NCI-H345 treated with DMSO at 0.1 percent for 48 hours (cell line): ENCODE measurements around the gene DEPDC1.
"Not testable (repeated sequence)": the region's sequence is repeated elsewhere in the genome, so short reads cannot be mapped to it uniquely, and the experiment has no call there.

Source experiments
- DNase-seq: peaks from one replicate; lab custom pipeline; 2025; ENCODE audit not compliant: unreplicated experiment; lab: John Stamatoyannopoulos, UW

DEPDC1 gene

DNA sequence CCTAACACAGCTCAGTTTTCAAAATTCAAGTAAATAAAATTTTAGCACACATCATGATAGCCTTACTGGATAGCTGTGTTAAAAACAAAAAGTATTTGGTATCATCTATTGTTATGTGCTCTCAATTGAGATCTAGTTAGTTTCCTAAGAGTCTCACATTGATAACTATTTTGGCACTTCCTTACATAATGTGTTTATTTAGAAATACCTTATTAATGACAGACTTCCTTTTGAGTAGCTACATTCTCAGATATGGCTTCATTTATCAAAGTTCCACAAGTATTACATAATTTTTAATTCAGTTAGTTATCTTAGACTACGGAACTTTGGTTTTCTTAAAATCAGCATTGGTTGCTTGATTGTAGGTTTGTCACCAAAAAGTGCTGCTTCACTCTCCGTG, 20.3 kb downstream of the DEPDC1 start:
- DNase-seq, result not testable (repeated sequence)

DNA sequence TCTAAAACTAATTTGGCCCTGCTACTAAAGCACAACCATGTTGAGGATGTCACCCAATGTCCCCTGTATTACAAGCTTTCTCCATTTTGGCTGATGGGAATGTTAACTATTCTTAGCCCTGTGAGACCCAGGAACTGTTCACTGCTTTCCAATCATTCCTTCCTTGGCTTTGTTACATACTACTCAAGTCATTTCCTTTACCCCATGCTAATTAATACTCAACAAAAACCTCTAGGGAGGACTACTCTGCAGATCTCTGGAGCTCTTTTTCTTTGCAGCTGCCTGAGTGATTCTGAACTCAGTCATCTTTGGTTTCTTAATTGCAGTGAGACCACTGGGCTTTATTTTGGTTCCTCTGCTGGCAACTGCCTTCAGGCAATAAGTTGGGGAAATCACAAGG, 23.8 kb downstream of the DEPDC1 start:
- no peak for DNase-seq

DNA sequence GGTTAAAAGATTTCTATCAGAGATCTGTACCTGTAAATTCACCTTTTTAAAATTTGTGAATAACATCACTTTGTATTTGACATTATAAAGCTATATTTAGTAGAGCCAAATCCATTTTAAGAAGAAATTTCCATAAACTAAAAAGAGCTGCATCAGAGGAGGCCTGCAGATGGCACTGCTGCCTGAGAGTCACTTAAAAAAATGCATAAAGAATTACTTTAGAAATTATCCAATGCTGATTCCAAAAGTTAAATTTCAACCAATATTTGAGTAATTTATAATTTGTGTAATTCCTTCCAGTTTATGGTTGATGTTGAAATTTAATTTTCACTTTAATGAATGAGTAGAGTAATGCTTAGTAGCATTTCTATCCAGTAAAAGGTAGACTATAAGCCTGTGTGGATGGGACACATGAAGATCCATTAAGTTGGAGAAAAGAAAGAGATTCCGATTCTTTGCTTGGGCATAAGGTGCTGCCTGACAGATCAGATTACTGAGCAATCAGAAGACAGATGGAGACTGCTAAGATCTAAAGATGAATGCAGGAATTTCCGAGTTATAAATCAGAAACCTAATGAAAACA, 26.4 kb downstream of the DEPDC1 start:
- DNase-seq, result no peak

DNA sequence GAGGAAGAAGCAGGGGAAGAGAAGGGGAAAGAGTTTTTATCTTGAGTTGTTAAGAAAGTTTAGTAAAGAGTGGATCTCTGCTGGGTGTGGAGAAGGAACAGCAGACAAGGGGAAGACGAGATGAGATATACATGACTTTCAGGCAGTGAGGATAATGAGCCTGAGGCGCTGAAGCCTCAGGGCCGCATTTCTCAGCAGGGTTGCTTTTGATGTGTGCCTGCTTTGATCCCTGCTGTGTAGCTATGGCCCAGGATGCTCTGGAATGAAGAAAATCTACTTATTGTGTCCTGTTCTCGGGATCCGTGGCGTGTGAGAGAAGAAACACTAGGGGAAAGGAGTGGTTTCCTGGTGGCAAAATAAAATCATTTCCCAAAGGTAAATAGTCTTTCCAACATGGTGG, 32.0 kb downstream of the DEPDC1 start:
- no peak for DNase-seq

DNA sequence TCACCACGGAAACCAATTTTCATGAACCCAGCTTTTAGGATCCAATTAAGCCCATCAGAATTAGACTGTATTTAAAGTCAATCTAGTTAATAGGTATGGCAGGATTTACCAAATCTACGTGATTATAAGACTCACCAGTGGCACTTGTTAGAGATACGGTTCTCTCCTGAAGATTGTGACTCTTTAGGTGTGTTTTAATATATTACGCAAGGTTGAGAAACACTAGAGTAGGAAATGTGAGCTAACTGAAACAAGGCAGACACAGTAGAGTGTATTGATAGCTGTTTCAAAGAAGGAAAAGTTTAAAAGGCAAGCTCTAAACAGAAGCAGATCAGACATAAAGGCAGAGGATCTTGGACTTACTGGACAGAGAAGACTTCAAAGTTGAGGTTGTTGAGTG, 35.9 kb downstream of the DEPDC1 start:
- no peak for DNase-seq

DNA sequence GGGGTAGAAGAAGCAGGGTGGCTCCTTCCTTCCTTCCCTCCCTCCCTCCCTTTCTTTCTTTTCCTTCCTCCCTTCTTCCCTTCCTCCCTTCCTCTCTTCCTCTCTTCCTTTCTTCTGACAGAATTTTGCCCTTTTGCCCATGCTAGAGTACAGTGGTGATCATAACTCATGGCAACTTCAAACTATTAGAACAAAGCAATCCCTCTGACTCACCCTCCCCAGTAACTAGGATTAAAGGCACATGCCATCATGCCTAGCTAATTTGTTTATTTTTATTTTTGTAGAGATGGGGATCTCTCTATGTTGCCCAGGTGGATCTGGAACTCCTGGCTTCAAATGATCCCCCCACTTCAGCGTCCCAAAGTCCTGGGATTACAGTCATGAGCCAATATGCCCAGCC, 37.1 kb downstream of the DEPDC1 start:
- no peak for DNase-seq

DNA sequence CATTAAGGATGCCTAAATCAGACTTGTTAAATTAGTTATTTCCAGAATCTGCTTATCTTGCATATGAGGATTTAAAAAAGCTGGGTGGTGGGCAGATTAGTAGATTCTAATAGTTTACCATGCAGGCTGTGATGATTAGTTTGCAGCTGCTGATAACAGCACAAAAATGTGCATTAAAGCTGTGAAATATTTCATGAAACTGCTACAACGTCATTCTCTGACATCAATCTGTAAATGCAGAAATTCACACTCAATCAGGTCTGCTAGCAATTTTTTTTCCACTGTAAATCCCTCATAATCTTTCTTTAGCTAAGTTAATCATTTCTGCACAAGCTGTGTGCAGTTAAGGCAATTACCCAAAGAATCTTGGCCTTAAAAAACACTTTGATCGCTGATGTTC, 37.8 kb downstream of the DEPDC1 start:
- no peak for DNase-seq

DNA sequence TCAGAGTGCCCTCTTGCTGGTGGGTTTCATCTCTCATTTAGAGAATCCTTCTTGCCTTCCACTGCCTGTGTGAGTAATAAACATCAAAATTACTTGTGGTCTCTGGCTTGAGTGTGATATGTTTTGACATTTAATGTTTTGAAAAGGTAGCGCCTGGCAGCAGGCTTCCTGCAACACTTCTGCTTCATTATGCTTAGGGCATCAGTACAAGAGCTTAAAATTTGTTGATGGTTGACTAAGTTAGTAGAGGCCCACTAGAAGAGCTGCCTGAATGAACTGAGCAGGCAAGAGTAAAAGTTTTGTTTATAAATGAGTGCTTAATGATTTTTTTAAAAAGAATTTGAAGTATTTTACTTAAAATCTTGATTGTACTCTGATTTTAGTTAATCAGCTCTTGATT, 40.7 kb downstream of the DEPDC1 start:
- no peak for DNase-seq

DNA sequence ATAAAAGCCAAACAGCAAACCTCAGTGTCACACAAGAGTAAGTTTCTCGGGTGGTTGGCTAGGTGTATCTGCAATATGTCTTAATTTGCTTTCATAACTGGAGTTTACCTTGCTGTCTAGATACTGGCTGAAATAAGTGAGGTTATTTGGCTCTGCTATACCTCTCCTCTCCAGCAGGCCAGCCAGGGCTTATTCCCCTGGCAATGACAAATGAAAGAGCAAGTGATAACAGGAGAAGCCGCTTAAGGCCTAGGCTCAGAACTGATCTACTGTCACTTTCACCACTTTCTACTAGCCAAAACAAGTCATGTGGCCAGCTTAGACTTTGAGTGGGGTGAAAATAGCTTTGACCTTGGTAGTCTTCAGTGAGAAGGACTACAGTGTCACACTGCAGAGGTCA, 42.3 kb downstream of the DEPDC1 start:
- DNase-seq, result no peak

DNA sequence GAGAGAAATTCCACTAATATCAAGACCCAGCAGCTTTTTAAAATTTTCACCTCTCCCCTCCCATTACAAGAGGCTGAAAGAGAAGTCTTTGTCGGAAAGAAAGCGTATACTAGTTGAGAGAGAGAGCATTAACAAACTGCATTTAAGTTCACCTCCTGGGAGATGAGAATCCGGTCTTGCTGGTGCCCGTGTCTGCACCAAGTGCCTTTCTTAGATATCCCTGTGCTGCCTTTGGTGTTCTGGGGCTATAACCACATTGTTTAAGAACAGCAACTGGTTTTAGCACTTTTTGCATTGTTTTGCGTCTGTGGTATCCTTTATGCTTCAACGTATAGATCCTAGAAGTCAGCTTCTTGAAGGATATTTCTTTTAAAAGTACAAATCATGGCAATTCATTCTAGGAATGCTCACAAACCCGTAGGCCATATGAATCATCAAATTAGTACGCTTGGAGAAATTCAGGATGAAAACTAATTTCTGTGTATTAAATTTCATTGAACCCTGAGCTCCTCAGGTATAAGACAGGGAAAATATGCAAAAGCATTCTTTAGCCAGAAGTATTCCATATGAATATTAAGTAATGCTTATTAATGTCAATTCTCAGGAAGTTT, 43.7 kb downstream of the DEPDC1 start:
- DNase-seq, result no peak

DNA sequence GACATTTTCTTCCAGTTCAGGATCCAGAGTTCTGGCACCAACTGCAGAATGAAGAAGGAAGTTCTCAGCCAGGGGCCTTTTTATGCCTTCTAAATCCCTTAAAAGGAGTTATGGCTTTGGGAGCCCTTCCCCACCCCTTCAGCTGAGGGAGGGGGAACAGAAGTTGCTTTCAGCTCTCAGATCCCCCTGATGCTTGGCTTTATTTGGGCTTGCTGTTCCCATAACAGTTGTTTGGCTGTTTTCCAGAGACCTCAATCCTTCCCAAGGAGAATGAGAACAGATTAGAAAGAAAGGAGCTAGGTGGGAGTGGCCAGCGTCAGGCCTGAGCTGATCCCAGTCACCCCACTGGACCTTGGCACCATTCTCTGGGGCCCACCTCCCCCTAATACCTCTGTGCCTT, 47.0 kb downstream of the DEPDC1 start, which contains the start of gene RPE65:
Gene RPE65, minus strand, starts transcription at position 54 of the 400 bp plus-strand sequence. Its CDS starts 49 bp downstream, at position 5.
- DNase-seq, result no peak

DNA sequence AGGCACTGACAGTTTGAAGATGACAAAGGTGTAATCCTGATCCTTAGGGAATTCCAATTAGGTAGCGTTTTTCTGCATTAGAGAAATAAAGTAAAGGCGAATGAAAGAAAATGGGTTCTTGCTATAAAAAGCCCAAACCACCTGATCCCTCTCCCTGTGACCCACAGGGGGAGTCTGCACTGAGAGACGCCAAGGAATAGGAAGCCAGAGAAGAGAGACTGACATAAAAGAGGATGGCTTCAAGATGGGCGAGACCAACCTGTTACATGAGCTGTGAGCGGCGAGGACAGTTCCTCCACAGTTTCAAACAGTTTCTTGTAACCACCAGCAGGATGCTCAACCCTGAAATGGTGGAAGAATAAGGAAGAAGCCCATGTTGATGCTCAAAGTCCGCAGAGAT, 48.5 kb downstream of the DEPDC1 start:
- no peak for DNase-seq

DNA sequence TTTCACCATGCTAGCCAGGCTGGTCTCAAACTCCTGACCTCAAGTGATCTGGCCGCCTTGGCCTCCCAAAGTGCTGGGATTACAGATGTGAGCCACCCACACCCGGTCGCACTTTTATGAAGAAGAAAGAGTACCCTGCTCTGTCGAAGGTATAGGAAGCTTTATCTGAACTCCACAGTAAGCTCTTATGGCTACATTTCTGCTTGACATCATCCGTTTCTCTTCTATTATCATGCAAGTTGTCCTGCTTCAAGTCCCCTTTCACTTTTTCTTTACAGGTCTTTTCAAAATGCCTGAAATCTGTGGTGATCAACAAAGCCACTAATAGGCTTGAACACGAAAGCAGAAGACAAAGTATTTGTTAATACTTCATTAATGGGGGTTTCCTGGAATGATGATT, 51.2 kb downstream of the DEPDC1 start:
- DNase-seq, result no peak

DNA sequence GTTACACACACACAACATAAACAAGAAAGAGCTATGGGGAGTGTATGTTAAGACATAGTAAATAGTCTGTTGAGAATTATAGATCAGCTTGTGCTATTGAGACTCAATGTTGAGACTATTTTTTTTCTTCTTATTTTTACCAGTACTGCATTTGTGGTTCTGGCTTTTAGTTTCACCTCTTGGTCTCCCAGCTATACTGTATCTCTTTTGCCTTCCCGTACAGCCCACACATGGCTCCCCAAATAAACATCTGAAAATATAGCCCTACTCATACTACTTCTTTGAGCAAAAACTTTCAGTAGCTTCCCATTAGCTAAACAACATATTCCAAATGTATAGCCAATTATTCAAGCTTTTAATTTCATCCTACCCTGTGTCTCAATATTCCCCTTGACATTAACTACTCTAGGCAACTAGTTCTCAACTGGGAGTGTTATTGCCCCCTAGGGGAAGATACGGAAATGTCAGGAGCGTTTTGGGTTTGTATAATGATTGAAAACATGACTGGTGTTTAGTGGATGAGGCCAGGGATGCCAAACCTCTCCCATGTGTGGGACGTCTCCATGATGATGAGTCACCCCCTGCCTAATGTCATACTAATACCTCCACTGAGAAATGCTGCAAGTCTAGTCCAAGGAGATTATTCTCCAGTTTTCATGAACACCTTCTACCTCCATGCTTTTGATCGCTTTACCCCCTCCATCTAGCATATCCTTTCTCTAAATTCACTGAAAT, 53.9 kb downstream of the DEPDC1 start:
- no peak for DNase-seq

DNA sequence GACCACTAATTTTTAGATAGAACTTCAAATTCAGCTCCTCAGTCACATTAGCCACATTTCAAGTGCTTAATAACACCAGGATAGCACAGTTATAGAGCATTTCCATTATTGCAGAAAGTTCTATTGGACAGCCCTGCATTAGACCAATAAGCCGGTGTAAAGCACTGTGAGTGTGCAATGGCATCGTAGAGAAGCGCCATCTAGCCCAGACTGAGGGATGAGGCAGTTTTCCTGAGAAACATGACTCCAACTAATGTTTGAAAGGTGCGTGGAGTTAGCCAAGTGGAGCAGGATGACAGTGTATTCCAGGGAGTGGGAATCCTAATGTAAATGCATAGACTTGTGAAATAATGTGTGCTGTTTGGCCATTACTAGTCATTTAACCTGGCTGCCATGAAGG, 54.9 kb downstream of the DEPDC1 start:
- no peak for DNase-seq

DNA sequence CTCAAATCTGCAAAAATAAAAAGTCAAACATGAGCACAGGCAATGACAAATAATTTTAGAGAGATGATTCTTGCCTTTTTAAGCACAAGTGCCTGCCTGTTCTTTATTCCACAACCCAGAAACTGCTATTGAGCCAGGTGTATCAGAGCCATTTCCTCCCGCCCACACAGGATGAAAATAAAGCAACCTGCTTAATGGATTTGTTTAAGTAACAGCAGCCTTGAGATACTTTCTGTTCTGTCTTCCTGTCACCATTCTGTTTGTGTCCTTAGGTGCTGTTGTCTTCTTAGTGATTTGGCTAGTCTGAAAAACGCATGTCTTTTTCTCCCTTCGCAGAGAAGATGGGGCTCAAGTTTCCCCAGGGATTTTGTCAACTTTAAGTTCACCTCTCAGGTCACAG, 58.6 kb downstream of the DEPDC1 start:
- DNase-seq, result no peak

DNA sequence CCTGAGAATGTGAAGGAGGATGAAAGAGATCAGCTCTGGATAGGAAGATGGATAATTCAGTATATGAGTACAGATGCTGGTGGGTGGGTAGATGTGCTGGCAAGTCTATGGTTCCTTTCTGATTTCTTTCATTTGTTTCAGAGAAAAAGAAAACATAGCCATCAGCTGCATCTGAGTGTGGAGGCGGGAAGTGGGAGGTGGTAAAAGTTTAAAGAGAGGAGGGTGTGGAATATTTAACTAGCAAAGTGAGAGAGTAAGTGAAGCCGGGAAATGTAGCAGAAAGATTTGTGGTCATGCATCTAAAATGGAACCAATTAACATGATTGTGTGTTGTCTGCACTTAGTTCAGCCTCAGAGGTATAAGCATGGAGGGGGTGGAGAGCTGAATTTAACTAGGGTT, 63.5 kb downstream of the DEPDC1 start:
- no peak for DNase-seq

DNA sequence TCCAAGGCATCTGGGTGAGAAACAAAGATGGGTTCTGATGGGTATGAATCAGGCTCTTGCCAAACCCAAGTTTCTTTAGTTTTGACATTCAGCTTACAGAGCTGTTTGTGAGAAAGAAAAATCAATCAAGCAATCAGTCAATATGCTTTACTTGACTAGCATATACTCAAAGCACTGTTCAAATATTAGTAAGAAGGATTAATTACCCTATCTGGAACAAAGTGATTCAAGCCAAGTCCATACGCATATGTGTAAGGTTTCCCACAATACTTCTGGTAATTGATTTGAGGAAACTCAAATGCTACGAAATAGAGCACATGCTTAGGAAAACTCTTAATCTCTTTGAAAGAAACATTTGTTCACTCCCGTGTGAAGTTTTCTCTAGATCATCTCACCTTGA, 65.8 kb downstream of the DEPDC1 start:
- no peak for DNase-seq

DNA sequence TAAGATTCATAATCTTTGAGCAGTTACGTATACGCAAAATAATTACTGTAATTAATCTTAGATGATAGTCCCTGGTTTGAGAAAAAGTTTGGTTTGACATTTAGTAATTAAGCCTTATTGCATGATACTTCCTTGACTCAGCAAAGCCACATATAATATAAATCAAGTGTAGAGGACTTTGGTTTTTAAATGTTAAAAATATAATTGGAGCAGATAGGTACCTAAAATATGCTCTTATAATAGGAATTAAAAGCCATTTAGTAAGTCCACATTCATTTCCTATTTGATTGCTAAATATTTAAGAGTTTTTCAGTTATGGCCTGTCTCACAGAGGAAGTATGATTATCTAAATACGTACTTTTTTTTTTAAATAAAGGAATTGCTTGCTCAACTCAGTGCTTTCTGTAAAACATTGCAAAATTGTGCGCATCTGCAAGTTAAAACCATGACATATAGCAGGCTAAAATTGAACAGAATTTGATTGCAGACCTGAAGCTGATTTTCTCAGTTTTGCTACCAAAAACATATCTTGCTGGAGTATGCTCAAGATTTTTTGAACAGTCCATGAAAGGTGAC, 67.6 kb downstream of the DEPDC1 start:
- DNase-seq, result no peak

DNA sequence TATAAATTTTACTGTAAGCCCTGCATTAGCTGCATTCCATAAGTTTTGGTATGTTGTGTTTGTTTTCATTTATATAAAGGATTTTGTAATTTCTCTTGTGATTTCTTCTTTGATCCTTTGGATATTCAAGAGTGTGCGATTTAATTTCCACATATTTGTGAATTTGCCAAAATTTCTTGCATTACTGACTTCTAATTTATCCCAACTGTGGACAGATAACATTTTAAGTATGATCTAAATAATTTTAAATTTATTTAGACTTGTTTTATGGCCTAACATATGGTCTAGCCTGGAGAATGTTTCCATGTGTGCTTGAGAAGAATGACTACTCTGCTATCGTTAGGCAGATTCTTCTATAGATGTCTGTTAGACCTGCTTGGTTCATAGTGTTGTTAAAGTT, 70.3 kb downstream of the DEPDC1 start:
- no peak for DNase-seq
